GM10266 (cell line): ENCODE data around the gene MGMT.
"Not testable (repeated sequence)": the region's sequence is repeated elsewhere in the genome, so short reads cannot be mapped to it uniquely, and the experiment has no call there.

ENCODE experiments used
- DNase-seq: peaks from one replicate; pipeline ENCODE4 v3.0.0; 2012; ENCODE audit errors: extremely low spot score
- CTCF ChIP-seq: IDR thresholded peaks from 2 replicates; pipeline ENCODE4 v1.5.1; 2012; ENCODE audit warnings: mild to moderate bottlenecking, low read depth; ENCODE audit not compliant: control insufficient read depth, insufficient read depth; ENCODE audit errors: missing control alignments

Gene MGMT

GRCh38 chr10:129433266-129433665, 33.8 kb upstream of the MGMT start:
- no peak for TF ChIP-seq CTCF
- no peak for DNase-seq

GRCh38 chr10:129435724-129436123, 31.3 kb upstream of the MGMT start:
- DNase-seq, result not testable (repeated sequence)

GRCh38 chr10:129438024-129438423, 29.0 kb upstream of the MGMT start:
- no peak for TF ChIP-seq CTCF
- DNase-seq, result no peak

- DNase-seq, result no peak
- no peak for TF ChIP-seq CTCF
Observed at GRCh38 chr10:129440247-129440646, 26.8 kb upstream of the MGMT start.

GRCh38 chr10:129440722-129441316, 26.2 kb upstream of the MGMT start:
- no peak for TF ChIP-seq CTCF
- DNase-seq, result no peak

GRCh38 chr10:129441372-129442009, 25.6 kb upstream of the MGMT start:
- no peak for TF ChIP-seq CTCF

GRCh38 chr10:129442866-129443265, 24.2 kb upstream of the MGMT start:
- no peak for DNase-seq
- TF ChIP-seq CTCF, result no peak

More at GRCh38 chr10:129441372-129442009, 25.6 kb upstream of the MGMT start:
- no peak for DNase-seq
